Fibroblast of skin of left biceps (primary cell): Measurements from ENCODE around the gene HS3ST3A1.
"Not testable (repeated sequence)": the region's sequence is repeated elsewhere in the genome, so short reads cannot be mapped to it uniquely, and the experiment has no call there.

Experiments
- DNase-seq, 2 experiments: peaks; one replicate each; pipeline ENCODE4 v3.0.0-alpha.2; 2013; ENCODE audit warnings: low read depth in 2 of 2

Gene HS3ST3A1

DNA sequence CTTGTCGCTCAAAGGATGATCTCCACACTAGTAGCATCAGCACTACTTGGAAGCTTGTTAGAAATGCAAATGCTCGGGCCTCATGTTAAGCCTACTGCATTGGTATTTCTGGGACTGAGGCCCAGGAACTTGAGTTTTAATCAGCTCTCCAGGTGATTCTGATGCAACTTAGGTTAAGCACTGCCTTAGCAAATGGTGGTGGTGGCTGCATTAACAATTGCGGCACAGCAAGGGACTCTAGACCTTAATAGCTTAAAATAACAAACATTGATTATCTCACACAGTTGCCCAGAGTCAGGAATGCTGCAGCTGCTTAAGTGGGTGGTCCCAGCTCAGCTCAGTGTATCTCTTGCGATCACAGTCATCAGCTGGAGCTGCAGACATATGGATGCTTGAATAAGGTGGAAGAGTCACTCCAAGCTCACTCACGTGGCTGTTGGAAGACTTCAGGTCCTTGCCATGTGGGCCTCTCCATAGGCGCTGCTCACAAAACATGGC is 25.8 kb downstream of the HS3ST3A1 start:
- DNase-seq: no peak

- DNase-seq: no peak
Measured at GRCh38 chr17:13575466-13575865, 26.3 kb downstream of the HS3ST3A1 start.

DNA sequence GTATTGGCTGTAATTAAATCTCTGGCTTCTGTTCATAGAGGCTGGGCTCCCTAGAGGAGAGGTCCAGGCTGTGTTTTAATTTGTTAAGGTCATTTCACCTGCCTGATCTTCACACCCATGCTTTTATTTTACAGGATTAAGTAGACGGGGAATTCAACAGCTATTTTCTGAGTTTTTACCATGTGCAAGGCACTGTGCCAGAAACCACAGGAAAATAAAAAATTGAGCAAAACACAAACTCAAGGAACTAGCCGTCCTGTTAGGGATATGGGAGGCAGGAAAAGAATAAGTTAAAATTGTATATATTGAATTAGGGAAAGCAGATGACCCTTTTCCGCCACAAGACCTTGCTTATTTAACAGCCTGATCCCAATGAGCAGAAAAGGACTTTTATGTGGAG is 29.1 kb downstream of the HS3ST3A1 start:
- DNase-seq: no peak

DNA sequence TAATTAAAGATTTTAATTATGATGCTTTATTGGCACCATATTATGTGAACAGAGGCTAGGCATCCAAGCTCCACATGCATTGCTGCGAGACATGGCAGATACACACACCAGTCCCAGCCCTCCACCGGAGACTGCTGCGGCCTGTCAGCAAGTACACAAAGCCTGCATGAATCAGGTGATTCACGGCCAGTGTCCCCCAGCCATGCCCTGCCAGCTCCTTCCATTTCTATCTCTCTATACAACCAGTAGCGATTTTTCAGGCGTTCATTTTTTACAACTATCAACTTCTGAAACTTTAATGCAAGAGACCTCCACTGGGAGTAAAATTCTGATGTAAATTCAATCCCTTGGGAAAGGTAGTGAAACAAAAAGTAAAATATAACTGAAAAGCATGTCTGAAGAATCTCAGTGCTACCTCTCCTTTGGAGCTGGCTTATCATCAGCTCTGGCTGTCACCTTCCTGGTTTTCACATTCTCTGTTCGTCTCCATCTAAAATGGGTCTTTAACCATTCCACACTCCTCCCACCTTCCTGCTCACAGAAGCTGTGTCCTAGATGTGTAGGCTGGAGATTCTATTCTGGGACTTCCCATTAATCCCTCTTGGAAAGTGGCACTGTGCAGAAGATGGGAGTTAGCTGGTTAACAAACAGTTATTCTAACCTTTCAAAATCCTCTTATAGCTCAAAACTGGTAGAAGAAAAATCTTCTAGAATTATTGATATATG is 32.2 kb downstream of the HS3ST3A1 start:
- DNase-seq: no peak

GRCh38 chr17:13568582-13569397 is 32.9 kb downstream of the HS3ST3A1 start:
- no peak for DNase-seq

DNA sequence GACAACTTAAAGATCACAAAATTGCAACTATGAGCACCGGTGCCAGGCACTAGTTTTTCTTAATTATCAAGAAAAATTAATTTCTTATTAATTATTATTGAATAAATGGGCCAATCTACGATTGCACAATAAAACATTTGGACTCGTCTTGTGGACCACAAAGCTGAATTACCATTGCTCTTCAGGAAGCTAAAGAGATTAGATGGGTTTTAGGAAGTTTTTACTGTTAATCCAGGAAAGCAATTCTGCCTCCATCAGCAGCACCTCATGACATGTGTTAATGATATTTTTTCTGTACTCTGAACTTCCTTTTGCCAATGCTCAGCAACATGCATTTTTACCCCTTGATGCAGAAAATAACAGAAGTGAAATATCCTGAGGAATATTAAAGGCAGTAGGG is 37.9 kb downstream of the HS3ST3A1 start:
- DNase-seq: no peak

- DNase-seq: no peak
Measured at GRCh38 chr17:13562271-13562800, 39.4 kb downstream of the HS3ST3A1 start.

DNA sequence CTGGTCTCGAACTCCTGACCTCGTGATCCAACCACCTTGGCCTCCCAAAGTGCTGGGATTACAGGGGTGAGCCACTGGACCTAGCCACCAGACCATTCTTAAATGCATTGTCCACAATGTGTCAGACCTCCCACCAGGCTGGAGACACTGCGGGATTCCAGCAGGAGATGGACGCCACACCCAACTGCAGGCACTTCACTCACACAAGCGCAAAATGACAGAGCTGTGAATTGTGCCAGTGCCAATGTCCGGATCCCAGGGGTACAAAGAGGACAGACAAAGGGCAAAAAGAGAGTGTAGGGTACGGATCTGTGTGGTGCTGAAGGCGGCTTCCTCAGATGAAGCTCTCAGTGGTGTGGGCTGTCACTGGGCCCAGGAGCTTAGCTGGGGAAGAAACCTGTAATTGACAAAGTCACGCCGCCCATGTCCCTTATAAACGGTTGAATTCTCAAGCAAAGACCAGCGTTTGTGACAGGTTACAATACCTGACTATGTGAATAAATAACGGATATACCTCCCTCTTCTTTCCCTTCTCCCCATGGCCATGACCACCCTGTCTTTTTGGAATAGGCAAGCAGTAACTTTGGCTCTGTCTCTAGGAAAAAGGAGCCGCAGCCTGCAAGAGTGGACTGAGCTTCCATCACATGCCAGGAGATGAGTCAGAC is 40.0 kb downstream of the HS3ST3A1 start:
- peak in 1 of 2 experiments; percentile 80 for DNase-seq

DNA sequence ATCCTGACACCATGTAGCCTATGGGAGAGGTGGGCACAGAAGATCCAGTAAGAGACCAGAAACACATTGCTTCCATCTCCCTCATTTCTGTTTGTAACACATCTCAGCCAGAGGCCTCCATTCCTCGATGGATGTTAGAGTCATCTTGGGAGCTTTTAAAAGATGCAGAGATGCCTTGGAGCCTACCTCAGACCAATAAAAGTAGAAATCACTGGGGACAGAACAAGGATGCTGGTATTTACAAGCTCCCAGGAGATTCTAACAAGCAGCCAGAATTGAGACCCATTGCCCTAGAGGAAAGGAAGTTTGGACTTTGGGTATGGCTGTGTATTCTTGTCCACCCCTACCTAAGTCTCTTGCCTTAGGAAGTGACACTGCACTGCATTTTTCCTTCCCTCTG is 40.8 kb downstream of the HS3ST3A1 start:
- no peak for DNase-seq

- no peak for DNase-seq
Measured at GRCh38 chr17:13558588-13558987, 43.1 kb downstream of the HS3ST3A1 start.

DNA sequence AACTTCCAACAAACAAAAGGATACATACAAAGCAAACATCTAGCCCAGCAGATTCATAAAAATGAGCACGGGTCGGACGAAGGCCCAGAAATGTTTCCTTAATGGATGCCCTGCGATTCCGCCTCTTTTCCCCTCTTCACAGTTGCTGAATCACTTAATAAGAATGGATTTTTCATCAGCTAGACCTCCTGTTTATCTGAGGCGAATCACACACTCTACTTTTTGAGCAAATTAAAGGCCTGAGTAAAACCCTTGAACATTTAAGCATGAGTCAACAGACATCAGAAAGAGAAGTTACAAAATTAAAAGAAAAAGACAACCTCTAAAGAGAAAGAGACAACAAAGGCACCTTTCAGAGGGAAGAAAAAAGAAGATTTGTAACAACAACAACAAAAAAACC is 44.7 kb downstream of the HS3ST3A1 start:
- DNase-seq: no peak

DNA sequence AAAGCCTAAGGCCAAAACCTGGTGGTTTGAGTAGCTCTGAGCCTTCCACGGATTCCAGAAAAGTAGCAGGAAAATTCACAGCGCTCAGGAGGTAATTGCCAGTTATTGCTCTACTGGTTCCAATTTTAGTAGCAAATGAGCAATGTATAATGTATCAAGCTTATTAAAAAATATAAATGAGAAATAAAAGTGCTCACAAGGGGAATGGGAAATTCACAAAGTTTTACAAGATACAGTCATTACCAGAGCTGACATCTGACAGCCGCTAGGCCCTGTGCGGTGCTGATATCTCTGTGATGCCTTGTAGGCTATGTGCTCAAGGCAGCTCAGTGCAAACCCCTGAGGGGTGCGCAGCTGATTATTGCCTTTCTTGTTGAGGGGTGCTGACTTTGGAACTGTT is 47.5 kb downstream of the HS3ST3A1 start:
- DNase-seq: no peak

DNA sequence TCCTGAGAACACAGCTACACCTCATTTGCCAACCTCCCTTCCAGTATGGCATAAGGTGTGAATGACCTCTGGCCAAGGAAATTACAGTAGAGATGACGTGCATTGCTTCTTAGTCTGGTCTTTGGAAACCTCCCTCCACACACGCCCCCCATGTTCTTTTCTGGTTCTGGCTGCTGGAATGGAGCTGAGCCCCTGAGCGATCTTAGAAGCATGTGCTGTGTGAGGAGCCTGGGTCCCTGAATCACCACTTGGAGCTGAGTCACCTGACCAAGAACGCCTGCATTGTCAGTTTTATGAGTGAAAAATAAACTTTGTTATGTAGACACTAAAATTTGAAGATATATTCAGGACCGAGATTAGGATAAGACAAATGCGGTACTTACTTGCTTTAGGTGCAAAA is 51.4 kb downstream of the HS3ST3A1 start:
- DNase-seq: no peak

DNA sequence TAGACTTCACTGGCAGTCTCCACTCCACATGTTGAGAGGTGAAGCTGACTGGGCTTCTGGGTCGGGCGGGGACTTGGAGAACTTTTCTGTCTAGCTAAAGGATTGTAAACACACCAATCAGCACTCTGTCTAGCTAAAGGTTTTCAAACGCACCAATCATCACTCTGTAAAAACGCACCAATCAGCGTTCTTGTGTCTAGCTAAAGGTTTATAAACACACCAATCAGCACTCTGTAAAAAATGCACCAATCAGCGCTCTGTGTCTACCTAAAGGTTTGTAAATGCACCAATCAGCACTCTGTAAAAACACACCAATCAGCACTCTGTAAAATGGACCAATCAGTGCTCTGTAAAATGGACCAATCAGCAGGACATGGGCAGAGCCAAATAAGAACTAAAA is 53.2 kb downstream of the HS3ST3A1 start:
- DNase-seq: not testable (repeated sequence)

GRCh38 chr17:13546851-13547250 is 54.9 kb downstream of the HS3ST3A1 start:
- DNase-seq: no peak

GRCh38 chr17:13545941-13546340 is 55.8 kb downstream of the HS3ST3A1 start:
- DNase-seq: no peak

GRCh38 chr17:13544765-13545164 is 57.0 kb downstream of the HS3ST3A1 start:
- no peak for DNase-seq

DNA sequence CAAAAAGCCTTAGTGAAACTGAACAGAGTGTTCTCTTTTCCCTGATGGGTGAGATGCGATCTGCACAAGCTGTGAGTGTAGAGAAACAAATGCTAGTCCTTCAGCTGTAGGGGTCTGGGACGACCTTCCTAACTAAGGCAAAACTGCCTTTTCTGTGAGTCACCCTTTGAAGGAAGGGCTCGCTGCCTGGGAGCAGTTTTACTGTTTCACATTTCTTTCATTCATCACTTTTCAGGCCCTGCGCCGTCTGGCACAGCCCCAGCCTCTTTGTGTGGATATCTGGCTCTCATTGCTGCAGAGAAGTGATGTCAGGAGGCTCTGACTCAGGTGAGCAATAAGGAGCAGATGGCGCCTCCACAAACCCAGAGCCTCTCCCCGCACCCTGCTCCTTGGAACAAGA is 57.4 kb downstream of the HS3ST3A1 start:
- DNase-seq: peak; percentile 99

- peak; percentile 69 to 77 for DNase-seq
Measured at GRCh38 chr17:13542636-13543035, 59.1 kb downstream of the HS3ST3A1 start.

DNA sequence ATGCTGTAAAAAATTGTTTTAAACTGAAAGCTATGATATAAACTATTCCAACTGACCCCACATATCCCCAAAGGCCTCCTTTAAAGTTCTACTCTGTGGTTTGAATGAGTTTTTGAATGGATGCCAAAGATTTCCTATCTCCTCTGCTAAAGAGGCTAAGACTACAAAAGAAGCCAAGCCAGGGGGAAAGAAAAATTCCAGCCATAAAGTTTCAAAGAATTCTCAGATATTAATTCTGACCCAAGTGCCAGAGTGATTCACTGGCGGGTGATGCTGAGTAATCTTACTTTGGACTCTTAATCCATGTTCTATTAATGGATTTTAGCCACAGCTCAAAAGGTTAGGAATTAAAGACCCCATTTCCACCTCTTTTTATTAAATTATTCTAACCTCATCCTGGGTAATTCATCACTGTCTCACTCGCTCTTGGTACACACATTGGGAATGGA is 60.7 kb downstream of the HS3ST3A1 start:
- DNase-seq: peak; percentile 98 to 99

GRCh38 chr17:13540546-13540945 is 61.2 kb downstream of the HS3ST3A1 start:
- DNase-seq: peak in 1 of 2 experiments; percentile 47

- no peak for DNase-seq
Measured at GRCh38 chr17:13539421-13539820, 62.3 kb downstream of the HS3ST3A1 start.
